HG02763 (cell line): Measurements from ENCODE around the gene RALA.

ENCODE experiments used
- ATAC-seq: cut with Tn5 transposase; IDR thresholded peaks from one replicate; pipeline ENCODE4 v1.9.1; 2021; ENCODE audit warnings: mild to moderate bottlenecking, moderate library complexity; ENCODE audit not compliant: unreplicated experiment

RALA gene

GRCh38 chr7:39623047-39623731 is at the start of gene RALA:
Gene RALA, plus strand, starts transcription at chr7:39623572. Its CDS starts 63,096 bp downstream, at chr7:39686668.
- peak; percentile 93 for ATAC-seq

- ATAC-seq, result no peak
These were observed 48.6 kb upstream of the RALA start for GRCh38 chr7:39574673-39575349.

- no peak for ATAC-seq
These were observed 46.0 kb upstream of the RALA start for GRCh38 chr7:39577229-39577874.

- ATAC-seq, result peak; percentile 91
These were observed 43.1 kb upstream of the RALA start for GRCh38 chr7:39580149-39580874.

- no peak for ATAC-seq
These were observed 40.8 kb upstream of the RALA start for GRCh38 chr7:39582536-39582935.

GRCh38 chr7:39583539-39583938 is 39.8 kb upstream of the RALA start:
- no peak for ATAC-seq

GRCh38 chr7:39587393-39587792 is 36.0 kb upstream of the RALA start:
- ATAC-seq, result no peak

GRCh38 chr7:39588416-39588815 is 35.0 kb upstream of the RALA start:
- no peak for ATAC-seq

- peak; percentile 86 for ATAC-seq
These were observed 33.9 kb upstream of the RALA start for GRCh38 chr7:39589323-39590111.

GRCh38 chr7:39592586-39592985 is 30.8 kb upstream of the RALA start:
- ATAC-seq, result no peak

GRCh38 chr7:39594988-39595620 is 28.3 kb upstream of the RALA start:
- ATAC-seq, result no peak

GRCh38 chr7:39602351-39602750 is 21.0 kb upstream of the RALA start:
- ATAC-seq, result no peak

- ATAC-seq, result no peak
These were observed 19.4 kb upstream of the RALA start for GRCh38 chr7:39603924-39604323.

- no peak for ATAC-seq
These were observed 18.3 kb upstream of the RALA start for GRCh38 chr7:39605087-39605486.

- ATAC-seq, result no peak
These were observed 17.0 kb upstream of the RALA start for GRCh38 chr7:39606352-39606751.

- ATAC-seq, result no peak
These were observed 16.4 kb upstream of the RALA start for GRCh38 chr7:39606941-39607340.

- ATAC-seq, result no peak
These were observed 15.5 kb upstream of the RALA start for GRCh38 chr7:39607865-39608264.

GRCh38 chr7:39608278-39608677 is 15.1 kb upstream of the RALA start:
- ATAC-seq, result no peak

GRCh38 chr7:39609113-39609934 is 14.0 kb upstream of the RALA start:
- ATAC-seq, result no peak
